HG03439 (cell line): ENCODE measurements around the gene PSKH1.

Experiments used
- ATAC-seq: cut with Tn5 transposase; IDR thresholded peaks from one replicate; pipeline ENCODE4 v1.9.1; 2021; ENCODE audit warnings: mild to moderate bottlenecking, moderate library complexity; ENCODE audit not compliant: unreplicated experiment

Gene PSKH1

GRCh38 chr16:67865318-67865717 lies 27.7 kb upstream of the PSKH1 start:
- ATAC-seq: no peak

- ATAC-seq: no peak
Measured at GRCh38 chr16:67868290-67868689, 24.8 kb upstream of the PSKH1 start.

- no peak for ATAC-seq
Measured at GRCh38 chr16:67869653-67870052, 23.4 kb upstream of the PSKH1 start.

DNA sequence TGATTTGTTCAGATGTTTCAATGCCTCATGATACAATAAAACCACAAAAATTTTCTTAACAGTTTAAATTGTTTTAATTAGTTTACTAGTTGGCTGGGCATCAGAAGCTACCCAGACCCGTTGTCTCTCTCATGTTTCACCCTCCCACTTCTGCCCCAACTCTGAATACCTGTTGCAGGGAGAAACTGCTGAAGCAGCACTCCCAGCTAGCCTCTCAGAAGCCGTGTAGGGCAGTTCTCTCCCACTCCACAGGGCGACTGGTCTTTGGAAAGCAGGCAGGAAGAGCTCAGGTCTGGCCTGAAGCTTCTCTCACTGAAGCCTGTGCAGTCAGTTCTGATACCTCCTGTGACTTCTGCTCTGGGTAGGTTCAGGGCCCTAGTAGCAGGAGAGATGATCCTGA lies 21.8 kb upstream of the PSKH1 start:
- no peak for ATAC-seq

- ATAC-seq: no peak
Measured at GRCh38 chr16:67872131-67872630, 20.9 kb upstream of the PSKH1 start.

GRCh38 chr16:67872631-67873434 lies 20.2 kb upstream of the PSKH1 start, which contains the start of gene EDC4:
EDC4 (plus strand) TSS chr16:67873052; CDS start chr16:67873262, 210 bp downstream.
- peak; percentile 68 for ATAC-seq

DNA sequence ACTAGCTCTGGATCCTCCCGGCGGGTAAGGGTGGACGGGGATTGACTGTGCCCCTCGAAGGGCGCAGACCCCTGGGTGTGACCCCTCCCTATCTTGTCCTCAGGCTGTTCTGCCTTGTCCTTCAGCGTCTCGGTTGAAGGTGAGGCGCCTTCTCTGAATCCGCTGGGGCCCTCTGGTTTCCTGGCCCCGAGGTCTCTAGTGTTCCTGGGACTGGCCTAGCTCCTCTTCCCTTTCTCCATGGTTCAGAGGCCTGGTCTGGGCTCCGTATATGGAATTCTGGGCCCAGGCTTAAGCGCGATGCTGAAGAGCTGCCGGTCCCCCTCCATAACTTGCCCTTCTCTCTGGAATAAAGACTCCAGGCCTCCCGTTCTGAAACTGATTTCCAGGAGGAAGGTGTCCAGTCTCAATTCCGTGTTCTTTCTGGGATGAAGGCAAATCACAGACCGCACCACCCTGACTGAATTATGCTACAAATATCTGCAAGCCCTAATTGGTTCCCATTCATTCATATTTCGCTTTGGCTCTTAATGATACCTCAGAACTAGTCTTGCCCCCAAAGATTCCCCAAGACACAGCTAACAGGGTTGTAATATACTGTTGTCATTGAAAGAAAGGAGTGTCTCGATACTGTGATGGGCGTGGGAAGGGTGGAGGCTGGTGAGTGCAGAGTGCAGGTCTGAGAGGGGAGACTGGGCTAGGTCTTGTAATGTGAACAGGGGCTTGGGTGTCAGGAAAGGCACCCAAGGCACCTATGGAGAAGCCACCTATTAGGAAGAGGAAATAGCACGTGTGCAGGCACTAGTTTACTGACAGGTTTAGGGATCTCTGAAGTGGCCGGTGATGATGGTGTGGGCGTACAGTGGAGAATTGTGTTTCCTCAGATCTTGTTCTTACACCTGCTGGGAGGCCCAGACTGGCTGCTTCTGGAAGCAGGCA lies 19.4 kb upstream of the PSKH1 start:
- peak; percentile 21 for ATAC-seq

GRCh38 chr16:67874372-67874771 lies 18.7 kb upstream of the PSKH1 start:
- no peak for ATAC-seq

DNA sequence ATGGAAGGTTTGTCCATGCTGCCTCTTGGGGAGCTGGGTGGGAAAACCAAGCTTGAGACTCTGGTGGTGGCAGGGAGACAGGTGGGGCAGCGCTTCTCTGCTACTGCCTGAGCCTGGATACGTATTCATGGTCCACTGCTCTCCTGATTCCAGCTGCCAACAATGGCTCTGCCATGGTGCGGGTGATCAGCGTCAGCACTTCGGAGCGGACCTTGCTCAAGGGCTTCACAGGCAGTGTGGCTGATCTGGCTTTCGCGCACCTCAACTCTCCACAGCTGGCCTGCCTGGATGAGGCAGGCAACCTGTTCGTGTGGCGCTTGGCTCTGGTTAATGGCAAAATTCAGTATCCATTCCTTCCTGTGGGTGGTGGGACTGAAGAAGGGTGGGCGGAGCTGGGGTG lies 16.0 kb upstream of the PSKH1 start:
- no peak for ATAC-seq

DNA sequence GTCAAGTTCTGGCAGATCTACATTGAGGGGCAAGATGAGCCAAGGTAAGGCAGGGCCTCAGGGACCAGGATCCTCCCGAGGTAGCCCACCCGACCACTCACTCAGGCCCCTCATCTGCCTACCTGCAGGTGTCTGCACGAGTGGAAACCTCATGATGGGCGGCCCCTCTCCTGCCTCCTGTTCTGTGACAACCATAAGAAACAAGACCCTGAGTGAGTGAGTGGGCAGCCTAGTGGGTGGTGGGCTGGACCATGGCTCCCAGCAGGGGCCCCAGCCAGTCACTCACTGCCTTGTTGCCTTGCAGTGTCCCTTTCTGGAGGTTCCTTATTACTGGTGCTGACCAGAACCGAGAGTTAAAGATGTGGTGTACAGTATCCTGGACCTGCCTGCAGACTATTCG lies 14.8 kb upstream of the PSKH1 start:
- no peak for ATAC-seq

- no peak for ATAC-seq
Measured at GRCh38 chr16:67878846-67879245, 14.2 kb upstream of the PSKH1 start.

- ATAC-seq: no peak
Measured at GRCh38 chr16:67879462-67879861, 13.6 kb upstream of the PSKH1 start.

- ATAC-seq: no peak
Measured at GRCh38 chr16:67879936-67880335, 13.1 kb upstream of the PSKH1 start.

- ATAC-seq: no peak
Measured at GRCh38 chr16:67880584-67880983, 12.5 kb upstream of the PSKH1 start.

DNA sequence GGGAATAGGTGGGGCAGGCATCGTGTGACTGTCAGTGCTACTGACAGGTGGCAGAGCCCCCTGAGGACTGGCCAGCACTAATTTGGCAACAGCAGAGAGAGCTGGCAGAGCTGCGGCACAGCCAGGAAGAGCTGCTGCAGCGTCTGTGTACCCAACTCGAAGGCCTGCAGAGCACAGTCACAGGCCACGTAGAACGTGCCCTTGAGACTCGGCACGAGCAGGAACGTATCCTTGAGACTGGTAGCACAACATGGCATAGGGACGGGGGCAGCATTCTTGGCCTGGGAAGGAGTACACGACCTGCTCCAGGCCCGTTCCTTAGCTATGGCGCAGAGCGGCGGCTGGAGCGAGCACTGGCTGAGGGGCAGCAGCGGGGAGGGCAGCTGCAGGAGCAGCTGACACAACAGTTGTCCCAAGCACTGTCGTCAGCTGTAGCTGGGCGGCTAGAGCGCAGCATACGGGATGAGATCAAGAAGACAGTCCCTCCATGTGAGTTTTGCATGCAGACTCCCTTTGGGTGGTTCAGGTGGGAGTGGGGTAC lies 11.4 kb upstream of the PSKH1 start:
- ATAC-seq: no peak

GRCh38 chr16:67882374-67883145 lies 10.5 kb upstream of the PSKH1 start:
- ATAC-seq: no peak

- no peak for ATAC-seq
Measured at GRCh38 chr16:67883146-67883871, 9.7 kb upstream of the PSKH1 start.

DNA sequence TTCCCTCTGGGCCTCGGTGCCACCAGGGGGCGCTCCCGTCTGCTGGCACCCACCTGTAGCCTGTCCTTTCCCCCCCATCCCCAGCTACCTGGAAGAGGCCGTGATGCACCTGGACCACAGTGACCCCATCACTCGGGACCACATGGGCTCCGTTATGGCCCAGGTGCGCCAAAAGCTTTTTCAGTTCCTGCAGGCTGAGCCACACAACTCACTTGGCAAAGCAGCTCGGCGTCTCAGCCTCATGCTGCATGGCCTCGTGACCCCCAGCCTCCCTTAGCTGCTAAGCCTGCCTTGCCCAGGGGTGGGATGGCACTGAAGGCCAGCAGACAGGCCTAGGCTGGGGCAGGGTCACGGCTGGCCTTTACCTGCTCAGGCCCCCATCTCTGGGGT lies 9.2 kb upstream of the PSKH1 start:
- ATAC-seq: no peak

- ATAC-seq: no peak
Measured at GRCh38 chr16:67884684-67885083, 8.4 kb upstream of the PSKH1 start, which contains the start of gene NRN1L. NRN1L (plus strand) TSS chr16:67884885; CDS start chr16:67884904, 19 bp downstream.

GRCh38 chr16:67885545-67885944 lies 7.5 kb upstream of the PSKH1 start:
- no peak for ATAC-seq
